Measurements from ENCODE around the gene RIN3.

RIN3 gene

DNA sequence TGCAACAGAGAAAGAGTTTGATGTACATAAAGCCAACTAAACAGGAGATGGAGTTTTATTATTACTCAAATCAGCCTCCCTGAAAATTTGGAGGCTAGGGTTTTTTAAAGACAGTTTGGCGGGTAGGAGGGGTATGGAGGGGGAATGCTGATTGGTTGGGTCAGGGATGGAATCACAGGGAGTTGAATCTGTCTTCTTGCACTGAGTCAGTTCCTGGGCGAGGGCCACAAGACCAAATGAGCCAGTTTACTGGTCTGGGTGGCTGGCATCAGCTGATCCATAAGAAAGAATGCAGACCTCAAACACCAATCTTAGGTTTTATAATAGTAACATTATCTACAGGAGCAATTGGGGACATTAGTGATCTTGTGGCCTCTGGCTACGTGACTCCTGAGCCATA lies 64.9 kb downstream of the RIN3 start:
- DNase-seq: no peak

DNA sequence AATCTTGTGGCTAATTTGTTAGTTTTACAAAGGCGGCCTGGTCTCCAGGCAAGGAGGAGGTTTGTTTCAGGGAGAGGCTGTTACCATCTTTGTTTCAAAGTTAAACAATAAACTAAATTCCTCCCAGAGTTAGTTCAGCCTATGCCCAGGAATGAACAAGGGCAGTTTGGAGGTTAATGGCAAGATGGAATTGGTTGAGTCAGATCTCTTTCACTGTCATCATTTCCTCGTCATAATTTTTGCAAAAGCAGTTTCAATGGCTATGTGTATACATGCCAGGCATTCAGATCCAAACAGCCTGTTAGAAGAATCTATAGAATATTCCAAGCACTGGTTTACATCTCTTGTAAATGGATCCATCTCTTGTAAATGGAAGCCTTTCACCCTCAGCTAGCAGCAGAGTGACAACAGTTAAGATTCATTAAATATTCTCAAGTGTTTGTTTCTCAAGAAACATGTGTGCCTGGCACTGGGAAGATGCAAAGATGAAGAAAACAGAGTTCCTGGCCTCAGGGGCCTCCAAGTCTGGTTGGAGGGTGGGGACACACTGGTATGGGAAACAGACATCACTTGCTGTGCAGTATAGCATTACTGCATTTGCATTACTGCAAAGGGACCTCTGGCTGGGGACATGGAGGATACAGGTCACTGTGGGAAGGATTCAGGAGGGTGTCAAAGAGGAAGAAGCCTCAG lies 65.8 kb downstream of the RIN3 start:
- no peak for DNase-seq

DNA sequence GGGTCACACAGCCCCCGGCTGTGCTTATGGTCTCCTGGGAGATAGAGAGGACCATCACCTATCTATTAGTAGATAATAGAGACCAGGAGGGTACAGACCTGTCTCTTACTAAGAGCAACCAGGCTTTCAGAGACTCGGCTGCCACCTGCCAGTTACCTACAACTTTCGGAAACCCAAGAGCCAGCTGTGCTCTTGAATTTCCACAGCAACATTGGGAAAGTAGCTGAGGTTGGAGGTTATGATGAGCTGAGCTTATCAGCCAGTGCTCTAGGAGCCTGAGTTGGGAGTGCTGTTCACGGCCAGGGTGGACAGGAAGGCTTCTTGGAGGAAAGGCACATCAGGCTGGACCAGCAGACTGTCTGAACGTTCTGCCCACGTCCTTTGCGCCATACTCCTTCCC lies 67.6 kb downstream of the RIN3 start:
- no peak for DNase-seq

DNA sequence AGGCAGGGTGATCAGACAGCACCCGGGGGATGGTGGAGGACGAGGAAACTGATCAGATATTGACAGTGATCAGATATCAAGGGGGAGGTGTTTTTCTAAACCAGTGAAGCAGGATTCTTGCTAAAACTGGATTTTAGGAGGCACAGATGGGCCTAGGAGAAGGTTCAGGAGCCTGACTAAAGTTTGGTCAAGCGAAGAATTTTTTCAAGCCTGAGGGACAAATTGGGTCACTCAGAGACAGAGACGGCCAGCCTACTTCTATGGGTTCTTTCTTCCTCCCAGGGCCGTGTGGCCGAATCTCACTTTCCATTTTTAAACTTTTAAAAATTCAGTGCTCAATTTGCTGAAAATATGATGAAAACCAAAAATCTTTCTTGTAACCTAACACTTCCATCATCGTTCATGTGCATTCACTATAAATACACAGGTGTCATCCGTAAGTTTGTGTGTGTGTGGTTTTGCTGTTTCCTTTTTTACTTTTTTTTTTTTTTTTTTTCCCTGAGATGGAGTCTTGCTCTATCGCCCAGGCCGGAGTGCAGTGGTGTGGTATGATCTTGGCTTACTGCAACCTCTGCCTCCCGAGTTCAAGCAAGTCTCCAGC lies 68.5 kb downstream of the RIN3 start:
- no peak for DNase-seq

DNA sequence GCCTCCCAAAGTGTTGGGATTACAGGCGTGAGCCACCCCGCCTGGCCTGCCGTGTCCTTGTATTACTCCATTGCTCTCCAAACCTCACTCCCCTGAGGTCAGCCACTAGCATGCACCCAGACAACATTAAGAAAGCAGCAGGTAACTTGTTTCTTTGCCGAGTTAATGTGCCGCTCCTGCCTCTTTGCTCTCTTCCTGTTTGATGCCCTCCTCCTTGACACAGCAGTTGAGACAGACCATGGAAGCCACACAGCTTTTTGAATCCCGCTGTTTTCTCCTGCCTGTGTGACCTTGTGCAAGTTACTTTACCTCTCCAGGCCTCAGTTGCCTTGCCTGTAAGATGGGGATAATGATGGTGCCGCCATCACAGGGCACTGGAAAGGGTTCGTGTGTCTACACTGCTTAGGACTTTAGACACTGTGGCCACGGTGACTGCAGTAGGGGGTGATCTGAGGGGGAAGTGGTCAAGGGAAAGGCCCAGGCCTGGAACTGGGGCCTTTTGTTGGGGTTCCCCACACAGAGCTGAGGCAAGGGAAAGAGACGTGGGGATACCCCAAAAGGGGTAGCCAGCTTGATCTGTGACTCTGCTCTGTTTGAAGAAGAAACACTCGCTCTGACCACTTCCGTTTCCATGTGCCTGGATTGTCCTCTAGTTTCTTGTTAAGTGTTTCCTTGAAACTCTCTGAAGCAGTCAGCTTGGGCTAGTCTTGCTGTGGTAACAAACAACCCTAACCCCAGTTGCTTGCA lies 69.3 kb downstream of the RIN3 start:
- DNase-seq: no peak

DNA sequence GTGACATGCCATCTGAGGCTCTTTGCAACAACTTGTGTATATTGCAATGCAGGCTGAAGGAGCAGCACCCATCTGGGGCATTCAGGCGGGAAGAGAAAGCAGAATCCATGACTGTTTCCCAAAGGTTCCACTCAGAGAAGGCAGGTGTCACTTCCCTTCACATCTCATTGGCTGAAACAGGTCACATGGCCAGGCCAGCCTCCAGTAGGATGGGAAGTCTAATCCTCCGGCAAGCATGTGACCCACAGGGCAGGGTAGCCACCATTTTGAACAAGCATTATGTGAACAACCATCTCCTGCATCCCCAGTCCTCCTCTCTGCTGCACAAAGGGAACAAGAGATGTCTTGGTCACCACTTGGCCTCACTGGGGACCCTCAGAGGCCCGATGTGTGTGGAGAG lies 70.6 kb downstream of the RIN3 start:
- DNase-seq: no peak

DNA sequence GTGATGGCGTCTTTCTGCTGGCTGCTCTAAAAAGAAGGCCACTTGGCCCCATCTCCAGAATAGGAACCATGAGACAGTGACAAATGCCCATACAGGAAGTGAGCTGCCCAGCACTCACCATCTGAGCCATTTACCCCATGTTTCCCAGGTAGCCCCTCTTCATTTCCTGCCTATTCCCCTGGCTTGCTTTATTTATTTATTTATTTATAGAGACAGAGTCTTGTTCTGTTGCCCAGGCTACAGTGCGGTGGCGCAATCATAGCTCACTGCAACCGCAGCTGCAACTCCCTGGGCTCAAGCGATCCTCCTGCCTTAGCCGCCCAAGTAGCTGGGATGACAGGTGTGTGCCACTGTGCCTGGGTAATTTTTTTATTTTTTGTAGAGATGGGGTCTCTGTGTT lies 71.2 kb downstream of the RIN3 start:
- DNase-seq: no peak

DNA sequence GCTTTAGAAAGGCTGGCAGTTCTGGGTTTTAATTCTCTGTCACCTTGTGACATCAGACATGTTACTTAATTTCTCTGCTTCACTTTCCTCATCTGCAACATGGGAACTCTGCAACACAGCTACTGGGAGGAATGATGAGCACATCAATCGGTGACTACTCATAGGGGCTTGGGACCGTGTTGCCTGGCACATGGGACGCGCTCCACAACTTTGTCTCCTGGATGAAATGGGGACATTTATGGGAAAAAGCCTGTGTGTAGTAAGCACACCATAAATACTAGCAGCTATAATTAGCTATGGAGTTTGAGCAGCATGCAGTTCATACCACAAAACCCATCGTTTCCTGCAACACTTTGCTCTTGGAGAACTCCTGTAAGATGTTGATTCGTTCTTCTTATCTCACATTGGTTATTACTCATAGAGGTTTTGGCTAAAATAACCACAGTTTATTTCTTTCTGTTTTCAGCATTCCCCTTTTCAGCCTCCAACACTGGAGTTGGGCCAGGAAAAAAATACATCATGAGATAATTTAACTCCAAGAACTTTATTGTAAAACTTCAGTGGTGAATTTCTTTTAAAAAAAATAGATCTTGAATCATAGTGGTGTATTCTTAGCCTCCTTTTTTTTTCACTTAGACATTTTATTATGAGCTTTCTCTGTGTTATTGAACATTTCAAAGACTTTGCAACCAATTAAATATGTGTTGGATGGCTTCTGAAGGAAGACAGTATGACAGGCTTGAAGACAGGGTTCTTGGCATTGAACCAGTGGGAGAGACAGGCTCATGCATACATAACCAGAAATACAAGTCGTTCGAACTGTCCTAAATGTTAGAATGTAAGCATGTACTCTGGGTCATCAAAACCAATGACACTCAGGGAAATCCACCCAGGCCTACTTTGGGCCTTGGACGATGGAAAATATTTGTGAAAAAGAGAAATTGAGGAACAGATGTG lies 72.7 kb downstream of the RIN3 start:
- no peak for DNase-seq

DNA sequence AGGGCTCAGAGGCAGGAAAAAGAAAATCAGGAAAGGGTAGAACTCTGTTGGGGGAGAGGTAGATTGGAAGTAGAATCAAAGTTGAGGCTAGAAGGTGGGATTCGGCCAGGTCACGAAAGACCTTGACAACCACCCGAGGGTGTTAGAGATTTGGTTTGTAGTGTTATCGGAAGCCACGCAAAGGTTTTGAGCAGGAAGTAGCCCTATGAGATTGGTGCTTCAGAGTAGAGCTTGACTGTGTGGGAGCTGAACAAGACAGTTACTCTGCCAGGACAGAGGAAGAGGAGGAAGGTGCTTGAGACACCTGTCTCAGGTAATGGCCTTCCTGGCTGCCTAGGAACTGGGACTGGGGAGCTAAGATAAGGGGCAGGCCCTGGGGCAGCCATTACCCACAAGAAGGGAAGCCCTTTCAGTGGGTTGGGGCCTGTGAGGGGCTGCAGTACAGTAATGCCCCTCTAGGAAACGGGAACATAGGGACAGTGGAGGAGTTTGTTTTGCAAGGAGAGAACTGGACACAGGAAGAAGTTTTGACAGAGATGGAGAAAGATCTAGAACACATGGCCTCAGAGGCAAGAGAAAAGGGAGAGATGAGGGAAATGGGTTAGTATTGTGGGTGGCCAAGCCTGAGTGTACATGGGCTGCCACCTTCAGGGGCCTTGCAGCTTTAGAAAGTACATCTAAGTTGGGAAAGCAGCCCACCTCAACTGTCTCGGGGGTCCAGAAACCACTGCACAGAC lies 73.5 kb downstream of the RIN3 start:
- no peak for DNase-seq

DNA sequence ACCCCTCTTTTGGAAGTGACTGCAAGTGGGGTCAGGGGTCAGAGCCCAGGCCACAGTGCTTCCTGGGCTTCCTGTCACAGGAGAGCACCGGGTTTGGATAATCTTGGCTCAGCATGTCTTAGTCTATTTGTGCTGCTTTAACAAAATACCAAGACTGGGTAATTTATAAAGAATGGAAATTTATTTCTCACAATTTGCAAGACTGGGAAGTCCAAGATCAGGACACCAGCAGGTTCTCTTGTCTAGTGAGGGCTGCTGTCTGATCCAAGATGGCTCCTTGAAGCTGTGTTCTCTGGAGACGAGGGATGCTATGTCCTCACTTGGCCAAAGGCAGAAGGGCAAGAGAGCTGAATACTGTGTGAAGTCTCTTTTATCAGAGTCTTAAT lies 74.1 kb downstream of the RIN3 start:
- DNase-seq: no peak

DNA sequence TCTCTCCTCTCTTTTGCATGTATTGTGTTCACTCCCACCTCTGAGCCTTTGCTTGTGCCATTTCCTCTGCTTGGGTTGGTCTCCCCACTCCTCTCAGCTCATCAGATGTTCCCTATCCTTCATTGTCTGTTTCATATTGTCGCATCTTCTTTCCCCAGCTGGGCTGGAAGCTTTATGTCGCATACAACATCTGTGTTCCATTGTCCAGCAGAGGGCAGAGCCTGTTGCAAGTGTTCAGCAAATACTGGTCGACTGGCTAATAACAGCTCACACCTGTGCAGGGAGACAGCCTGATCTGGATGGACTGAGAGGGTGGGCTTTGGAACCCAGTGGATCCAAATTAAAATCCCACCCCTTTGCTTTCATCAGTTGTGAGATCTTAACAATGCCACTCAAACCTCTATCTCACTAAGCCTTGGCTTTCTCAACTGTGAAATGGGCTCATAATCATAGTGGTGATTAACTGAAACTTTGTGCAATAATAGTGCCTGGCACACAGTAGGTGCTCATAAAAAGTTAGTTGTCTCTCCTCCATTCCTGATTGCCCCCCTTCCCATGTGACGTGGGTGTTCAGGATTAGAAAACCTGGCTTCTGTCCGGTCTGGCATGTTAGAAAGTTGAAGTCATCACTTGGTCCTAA lies 75.8 kb downstream of the RIN3 start:
- DNase-seq: no peak

DNA sequence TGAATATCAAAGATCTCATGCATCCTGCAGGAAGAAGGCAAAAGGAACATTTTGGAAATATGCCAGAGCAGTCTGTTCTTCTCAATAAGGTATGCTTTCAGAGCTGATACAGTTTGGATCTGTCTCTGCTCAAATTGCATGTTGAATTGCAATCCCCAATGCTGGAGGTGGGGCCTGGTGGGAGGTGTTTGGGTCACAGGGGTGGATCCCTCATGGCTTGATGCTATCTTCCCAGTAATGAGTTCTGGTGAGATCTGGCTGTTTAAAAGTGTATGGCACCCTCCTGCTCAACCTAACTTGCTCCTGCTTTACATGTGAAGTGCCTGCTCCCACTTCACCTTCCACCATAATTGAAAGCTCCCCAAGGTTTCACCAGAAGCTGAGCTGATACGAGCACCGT lies 76.6 kb downstream of the RIN3 start:
- DNase-seq: no peak

DNA sequence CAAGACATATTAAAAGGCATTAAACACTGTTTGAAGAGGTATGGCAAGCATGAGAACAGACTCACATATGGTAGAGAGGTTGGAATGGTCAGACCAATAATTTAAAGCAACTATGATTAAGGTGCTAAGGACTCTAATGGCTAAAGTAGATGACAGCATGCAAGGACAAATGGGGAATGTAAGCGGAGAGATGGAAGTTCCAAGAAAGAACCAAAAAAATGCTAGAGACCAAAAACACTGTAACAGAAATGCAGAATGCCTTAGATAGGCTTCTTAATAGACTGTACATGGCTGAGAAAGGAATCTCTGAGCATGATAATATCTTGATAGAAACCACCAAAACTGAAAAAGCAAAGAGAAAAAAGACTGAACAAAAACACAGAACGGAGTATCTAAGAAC lies 77.4 kb downstream of the RIN3 start:
- no peak for DNase-seq

DNA sequence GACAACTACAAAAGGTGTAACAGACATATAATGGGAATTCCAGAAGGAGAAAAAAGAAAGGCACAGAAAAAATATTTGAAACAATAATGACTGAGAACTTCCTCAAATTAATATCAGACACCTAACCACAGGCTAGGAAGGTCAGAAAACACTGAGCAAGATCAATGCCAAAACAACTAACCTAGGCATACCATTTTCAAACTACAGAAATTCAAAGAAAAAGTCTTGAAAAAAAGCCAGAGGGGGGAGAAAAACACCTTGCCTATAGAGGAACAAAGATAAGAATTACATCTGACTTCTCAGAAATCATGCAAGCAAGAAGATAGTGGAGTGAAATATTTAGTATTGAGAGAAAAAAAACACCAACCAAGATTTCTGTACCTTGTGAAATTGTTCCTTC lies 77.8 kb downstream of the RIN3 start:
- DNase-seq: no peak

DNA sequence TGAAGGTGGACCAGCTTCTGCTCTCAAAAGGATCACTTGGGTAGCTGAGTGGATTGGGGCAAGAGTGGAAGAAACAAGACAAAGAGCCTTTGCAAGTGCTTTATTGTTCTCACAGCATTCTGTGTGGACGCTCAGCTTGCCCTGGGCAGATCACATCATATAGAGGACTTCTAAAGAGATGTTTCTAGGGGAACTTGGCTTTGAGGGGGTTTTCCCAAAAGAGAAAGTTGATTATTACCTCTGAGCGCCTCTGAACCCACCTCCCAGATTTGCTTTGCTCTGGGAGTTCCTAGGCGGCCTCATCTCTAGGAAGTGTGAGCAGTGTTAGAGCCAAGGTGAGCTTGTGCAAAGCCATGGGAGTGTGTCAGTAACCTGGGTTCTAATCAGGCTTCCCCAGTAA lies 81.7 kb downstream of the RIN3 start:
- DNase-seq: no peak

DNA sequence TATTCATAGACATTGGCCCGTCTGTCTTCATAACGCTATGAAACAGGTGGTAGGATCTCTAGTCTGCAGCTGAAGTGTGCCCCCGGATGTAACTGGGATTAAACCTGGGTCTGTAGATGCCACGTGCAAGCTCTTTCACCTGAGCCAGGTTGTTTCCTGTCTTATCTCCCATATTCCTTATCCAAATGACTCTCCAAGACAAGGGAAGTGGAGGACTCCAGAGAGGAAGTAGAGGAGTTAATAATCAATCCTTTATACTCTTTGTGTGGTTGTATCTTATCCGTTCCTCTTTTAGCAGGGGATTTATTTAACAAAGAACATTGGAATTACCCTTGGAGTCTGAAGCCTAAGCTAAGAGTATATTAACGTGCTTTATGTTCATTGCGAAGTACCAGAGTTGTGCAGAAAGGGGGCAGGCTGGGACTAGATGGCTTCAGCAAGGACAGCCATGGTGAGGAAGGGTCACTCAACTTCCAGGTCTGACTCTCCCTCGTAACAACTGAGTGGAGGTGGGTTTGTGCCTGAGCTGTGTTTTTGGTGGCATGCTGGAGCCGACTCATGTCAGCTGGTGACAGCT lies 82.8 kb downstream of the RIN3 start:
- DNase-seq: no peak

DNA sequence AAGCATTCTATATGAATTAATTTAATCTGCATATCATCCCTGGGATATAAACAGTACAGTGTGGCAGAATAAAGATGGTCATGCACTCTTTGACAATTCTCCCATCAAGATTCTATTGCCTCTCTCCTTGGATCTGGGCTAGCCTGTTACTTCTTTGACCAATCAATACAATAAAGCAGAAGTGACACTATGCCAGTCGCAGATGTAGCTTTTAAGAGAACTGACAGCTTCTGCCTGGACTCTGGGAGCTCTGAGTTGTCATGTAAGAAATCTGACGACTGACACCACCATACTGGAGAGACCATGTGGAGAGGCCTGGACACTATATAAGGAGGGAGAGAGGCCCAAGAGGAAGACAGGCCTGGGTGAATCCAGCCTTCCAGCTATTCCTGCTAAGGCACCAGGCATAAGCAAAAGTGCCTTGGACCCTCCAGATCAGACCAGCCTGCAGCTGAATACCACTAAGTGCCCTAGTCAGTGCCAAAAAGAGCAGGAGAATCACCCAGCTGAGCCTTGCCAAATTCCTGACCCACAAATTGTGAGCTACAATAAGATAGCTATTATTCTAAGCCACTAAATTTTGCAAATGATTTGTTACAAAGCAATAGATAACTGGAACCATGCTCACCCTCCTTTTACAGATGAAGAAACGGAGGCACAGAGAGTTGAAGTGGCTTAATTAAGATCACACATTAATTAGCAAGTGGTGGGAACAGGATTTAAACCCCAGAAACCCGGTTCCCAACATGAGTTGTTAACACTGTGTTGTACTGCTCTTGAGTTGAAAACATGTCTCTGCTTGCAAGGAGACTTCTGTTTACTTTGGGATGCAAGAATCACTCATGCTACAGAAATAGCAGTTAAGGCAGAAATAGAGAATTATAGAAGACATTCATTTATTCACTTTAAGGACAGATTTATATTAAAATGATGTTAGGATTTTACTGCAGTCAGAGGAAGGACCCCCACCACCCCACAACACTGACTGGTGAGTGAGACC lies 84.6 kb downstream of the RIN3 start:
- DNase-seq: no peak

DNA sequence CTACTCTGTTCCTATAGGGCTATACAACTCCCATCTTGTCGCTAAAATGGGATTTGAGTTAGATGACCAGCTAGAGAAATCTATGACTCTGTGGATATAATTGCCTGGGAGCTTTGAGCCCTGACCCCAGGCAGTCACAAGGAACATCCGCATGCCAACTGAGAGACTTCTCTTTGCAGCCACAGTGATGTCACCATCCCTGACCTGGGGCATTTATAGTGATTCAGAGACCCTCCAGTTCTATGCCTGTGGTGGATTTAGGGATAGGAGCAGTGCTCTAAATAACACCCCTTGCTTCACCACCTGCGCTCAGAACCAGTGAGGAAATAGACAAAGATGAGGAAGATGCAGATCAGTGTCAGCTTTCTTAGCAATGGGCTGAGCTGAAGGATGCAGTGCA lies 86.2 kb downstream of the RIN3 start:
- no peak for DNase-seq

DNA sequence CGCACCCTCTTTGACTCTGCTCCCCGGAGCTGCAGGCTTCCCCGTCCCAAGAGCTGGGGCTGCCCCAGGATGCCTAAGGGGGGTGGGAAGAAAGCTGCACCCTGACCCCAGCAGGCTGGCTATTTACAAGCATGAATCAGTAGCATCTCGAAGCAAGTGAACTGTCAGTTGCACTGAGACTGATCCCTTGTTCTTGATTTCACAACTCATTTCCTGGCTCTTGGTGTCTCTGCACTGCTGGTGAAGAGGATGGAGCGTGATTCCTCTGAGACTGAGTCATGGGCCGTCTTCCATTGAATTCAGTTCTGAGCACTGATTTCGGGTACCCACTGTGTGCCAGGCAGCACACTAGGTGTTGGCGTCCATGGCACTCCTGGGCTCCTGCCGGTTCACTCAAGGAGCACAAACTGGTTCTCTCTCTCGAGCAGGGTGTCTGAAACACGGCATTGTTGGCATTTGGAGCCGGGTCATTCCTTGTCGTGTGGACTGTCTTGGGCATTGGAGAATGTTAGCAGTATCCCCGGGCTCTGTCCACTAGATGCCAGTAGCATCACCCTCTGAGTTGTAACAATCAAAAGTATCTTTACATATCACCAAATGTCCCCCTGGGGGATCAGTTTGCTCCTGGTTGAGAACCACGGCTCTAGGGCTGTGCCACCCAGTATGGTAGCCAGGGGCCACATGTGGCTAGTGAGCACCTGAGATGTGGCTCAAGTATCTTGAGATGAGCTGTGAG lies 86.9 kb downstream of the RIN3 start:
- DNase-seq: no peak

Measured in retina (tissue), 1 donor.